OCI-M1 (cell line): ENCODE results near the gene RHEBL1.

Source experiments
- DNase-seq: peaks from one replicate; lab custom pipeline; 2025; lab: John Stamatoyannopoulos, UW

RHEBL1 gene

GRCh38 chr12:49037111-49037946 is 32.5 kb downstream of the RHEBL1 start:
- DNase-seq: no peak

GRCh38 chr12:49036029-49036428 is 33.8 kb downstream of the RHEBL1 start:
- no peak for DNase-seq

GRCh38 chr12:49034286-49034622 is 35.5 kb downstream of the RHEBL1 start:
- DNase-seq: no peak

- no peak for DNase-seq
These were observed 36.0 kb downstream of the RHEBL1 start for GRCh38 chr12:49033611-49034285.

GRCh38 chr12:49032679-49033447 is 36.9 kb downstream of the RHEBL1 start:
- no peak for DNase-seq

GRCh38 chr12:49032276-49032675 is 37.5 kb downstream of the RHEBL1 start:
- no peak for DNase-seq

GRCh38 chr12:49031573-49032161 is 38.1 kb downstream of the RHEBL1 start:
- no peak for DNase-seq

- DNase-seq: no peak
These were observed 38.8 kb downstream of the RHEBL1 start for GRCh38 chr12:49030714-49031572.

- DNase-seq: no peak
These were observed 39.7 kb downstream of the RHEBL1 start for GRCh38 chr12:49030119-49030518.

- DNase-seq: no peak
These were observed 41.0 kb downstream of the RHEBL1 start for GRCh38 chr12:49028666-49029275.

GRCh38 chr12:49027846-49028555 is 41.8 kb downstream of the RHEBL1 start:
- DNase-seq: no peak

GRCh38 chr12:49026678-49027480 is 42.9 kb downstream of the RHEBL1 start:
- no peak for DNase-seq

- no peak for DNase-seq
These were observed 43.7 kb downstream of the RHEBL1 start for GRCh38 chr12:49026101-49026500.

- no peak for DNase-seq
These were observed 44.3 kb downstream of the RHEBL1 start for GRCh38 chr12:49025463-49025862.

- no peak for DNase-seq
These were observed 45.2 kb downstream of the RHEBL1 start for GRCh38 chr12:49024543-49024942.

- DNase-seq: no peak
These were observed 46.0 kb downstream of the RHEBL1 start for GRCh38 chr12:49023812-49024211.

GRCh38 chr12:49022558-49023178 is 47.1 kb downstream of the RHEBL1 start:
- DNase-seq: no peak

GRCh38 chr12:49021292-49021915 is 48.4 kb downstream of the RHEBL1 start:
- DNase-seq: no peak

- DNase-seq: no peak
These were observed 49.3 kb downstream of the RHEBL1 start for GRCh38 chr12:49020441-49020840.
